Breast epithelium (tissue), 3 donors: ENCODE data around the gene PLB1.

Experiments used
- CTCF ChIP-seq, 3 donors: fragments of 450-650 bp; IDR thresholded peaks; one replicate each; pipeline ENCODE4 v1.5.1; 2016 to 2017; ENCODE audit warnings: antibody characterized with exemption in 3 of 3, mild to moderate bottlenecking in 3 of 3, moderate library complexity in 3 of 3
- POLR2A ChIP-seq: fragments of 450-650 bp; IDR thresholded peaks from one replicate; pipeline ENCODE4 v1.6.1; 2016; ENCODE audit warnings: antibody characterized with exemption, mild to moderate bottlenecking, moderate library complexity

DNA sequence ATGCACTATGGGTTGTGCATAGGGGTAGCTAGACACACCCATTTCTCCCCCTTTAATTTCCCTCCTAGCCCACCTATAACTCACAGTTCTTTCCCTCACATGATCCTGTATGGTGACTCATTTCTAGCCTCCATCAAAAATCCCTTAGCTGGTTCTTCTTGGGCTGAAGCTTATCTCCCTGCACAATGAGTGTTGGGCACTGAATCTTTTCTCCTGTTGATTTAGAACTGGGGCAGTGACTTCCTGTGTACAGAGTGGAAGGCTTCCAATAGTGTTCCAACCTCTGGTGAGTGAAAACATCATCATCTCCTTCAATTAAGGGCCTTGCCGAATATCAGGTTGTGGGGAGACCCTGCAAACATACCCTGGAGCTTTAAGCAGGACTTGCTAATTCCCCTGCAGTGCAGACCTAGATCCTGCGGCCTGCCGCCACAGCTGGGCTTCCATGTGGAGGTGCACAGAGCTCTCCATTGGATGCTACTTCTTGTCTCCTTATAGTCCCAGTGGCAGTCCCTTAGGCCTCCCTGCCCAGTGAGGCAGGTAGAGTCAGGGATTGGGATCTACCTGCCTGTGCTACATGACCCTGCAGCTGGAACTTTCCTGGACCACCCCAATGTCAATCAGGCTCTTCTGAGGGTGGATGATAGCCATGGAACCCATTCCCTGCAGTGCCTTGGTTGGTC is 121.8 kb downstream of the PLB1 start:
- TF ChIP-seq CTCF (IDR thresholded peaks at IDR 0.05) (no peak), POLR2A (no peak)
